Spleen (tissue), 3 donors: ENCODE data around the gene INSR.

ENCODE experiments used
- POLR2A ChIP-seq, 3 donors: fragments of 450-650 bp; IDR thresholded peaks; one replicate each; pipeline ENCODE4 v1.5.1; 2017; ENCODE audit warnings: antibody characterized with exemption in 3 of 3, mild to moderate bottlenecking in 1 of 3
- POLR2AphosphoS5 ChIP-seq, 3 donors: sonication (generic); formaldehyde crosslinking; IDR thresholded peaks; one replicate each; pipeline ENCODE4 v1.5.1; 2017; ENCODE audit warnings: antibody characterized with exemption in 3 of 3

GRCh38 chr19:7112675-7113074, 181.5 kb downstream of the INSR start:
- TF ChIP-seq POLR2A (IDR thresholded peaks at IDR 0.05) = no peak
- TF ChIP-seq POLR2AphosphoS5 (IDR thresholded peaks at IDR 0.05) = no peak
